Activated naive CD4-positive, alpha-beta T cell treated with anti-CD3 and anti-CD28 coated beads, Interleukin-2, amount 50 U/mL, for 16 hours (primary cell): ENCODE results near the gene STK32C.

Experiments used
- DNase-seq: peaks from one replicate; pipeline ENCODE4 v3.0.0-alpha.2; 2020

STK32C gene

DNA sequence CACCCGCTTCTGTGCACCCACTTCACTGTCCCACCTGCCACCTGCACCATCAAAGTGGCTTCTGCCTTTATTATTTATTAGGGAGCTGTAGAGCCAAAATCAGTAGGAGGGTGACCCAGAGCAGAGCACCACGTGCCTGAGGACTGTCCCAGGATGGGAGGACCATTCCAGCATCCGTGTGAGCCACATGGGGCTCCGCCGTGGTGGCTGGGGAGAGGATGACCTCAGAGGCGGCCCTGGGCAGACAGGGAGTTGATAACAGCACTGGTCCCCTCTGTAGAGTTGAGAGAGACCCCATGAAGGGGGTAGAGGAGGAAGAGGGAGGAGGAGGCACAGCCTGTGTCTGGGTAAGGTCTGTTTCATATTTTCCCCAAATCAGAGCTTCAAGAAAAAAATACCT is 129.7 kb downstream of the STK32C start:
- DNase-seq = no peak

DNA sequence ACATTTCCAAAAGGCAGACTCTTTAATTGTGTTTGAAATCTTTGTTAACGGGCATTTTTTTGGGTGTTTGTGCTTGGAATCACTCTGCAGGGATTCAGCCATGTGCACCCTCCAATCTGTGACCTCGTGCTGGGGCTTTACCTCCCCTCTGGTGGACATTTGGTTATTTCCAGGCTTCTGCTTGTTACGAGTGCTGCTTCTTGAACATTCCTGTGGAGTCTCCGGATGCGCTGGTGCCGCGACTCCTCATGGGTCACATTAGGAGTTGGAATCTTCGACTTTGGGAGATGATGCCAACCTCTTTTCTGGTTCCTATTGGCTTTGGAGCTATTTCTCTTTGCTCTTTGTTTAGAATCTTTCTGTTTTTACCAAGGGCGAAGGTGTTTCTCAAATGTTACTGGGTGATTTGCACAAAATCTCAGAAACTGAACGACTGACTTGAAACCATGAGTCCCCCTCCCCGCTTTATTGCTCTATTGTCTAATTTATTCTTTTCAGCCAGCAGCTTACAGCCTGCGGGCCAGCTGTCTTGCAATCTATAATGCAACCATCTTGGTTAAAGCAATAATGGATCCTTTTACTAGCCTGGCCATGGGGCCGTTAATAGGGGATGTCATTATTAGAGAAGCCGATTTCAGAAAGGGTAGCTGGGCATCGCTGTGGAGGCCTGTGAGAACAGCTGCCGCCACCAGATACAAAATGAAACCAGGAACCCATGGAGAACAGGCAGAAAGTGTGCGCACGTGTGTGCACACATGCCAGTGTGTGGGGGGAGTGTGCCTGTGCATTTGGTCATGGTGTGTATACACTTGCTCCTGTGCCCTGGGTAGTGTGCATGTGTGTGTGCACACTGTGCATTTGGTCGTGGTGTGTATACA is 130.9 kb downstream of the STK32C start:
- no peak for DNase-seq

DNA sequence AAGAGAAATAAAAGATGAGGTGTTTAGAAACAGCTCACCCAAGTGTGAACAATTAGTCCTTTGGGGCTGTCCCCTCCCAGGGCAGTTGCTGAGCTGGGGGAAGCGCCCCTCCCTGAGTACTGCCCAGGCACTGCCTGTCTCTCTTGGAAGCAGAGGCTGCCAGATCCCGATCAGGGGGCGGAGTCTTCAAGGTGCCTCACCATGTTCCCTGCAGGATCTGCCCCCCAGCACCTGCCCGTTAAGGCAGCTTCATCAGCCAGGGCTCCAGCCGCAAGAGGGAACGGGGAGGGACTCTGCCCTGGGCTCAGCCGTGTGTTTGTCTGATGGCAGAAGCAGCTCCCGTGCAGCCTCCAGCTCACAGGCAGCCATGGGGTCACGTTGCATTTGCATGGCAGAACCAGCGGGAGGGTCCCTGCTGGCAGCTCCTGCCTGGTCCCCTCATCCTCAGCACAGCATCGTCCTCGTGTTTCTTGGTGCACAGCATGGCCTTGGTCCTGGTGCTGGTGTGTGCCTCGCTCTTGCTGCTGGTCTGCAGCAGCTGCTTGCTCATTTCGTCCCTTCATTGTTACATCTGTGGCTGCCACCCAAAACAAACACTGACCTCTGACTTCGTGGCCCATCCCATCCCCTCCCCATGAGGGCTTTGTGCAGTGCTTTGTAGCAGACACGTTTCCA is 131.7 kb downstream of the STK32C start:
- no peak for DNase-seq

DNA sequence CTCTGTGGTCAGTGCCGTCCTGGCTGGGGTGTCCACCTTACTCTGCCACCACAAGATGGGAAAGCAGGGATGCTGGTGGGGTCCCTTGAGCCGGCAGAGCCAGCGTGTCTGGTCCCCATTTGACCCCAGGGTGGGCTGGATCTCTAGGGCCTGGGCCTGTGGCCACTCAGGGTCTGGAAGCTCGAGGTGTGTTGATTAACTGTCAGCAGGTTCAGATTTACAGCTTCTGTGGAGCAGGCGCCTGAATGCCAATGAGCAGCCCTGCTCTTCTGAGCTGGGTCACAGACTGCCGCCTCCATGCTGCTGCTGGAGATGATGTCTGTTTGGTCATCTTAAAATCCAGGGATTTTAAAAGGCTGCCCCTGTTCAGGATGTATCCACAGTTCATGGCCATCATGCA is 132.3 kb downstream of the STK32C start:
- DNase-seq = no peak

DNA sequence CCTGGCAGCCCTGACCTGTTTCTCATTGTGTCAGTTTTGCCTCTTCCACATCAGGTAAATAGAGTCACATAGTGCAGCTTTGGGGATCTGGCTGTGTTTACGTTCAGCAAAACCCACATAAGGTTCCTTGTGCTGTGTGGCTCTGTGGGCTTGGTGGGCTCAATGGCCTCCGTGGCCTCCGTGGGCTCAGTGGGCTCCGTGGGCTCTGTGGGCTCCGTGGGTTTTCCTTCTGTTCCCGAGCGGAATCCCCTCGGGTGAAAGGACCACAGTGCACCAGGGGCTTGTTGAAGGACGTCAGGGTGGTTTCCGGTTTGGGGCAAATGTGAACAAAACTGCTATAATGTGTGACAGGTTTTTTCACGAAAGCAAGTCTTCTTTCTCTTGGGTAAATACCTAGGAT is 133.5 kb downstream of the STK32C start:
- DNase-seq = no peak

DNA sequence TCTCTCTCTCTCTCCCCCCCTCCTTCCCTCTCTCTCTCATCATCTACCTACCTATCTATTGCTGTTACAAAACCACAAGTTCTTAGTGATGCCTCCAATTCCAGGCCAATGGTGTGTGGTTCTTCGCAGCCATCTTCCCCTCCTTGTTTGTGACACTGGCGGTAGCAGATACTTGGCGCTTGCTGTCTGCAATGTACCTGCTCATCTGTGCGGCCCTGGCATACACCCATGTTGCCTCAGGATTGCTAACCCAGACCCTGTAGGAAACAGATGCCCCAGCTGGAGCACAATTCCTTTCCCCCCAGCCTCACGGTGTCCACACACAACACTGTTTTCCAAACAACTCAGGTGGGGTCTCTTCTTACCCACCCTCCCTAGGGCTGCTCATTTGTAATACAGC is 134.6 kb downstream of the STK32C start:
- no peak for DNase-seq

DNA sequence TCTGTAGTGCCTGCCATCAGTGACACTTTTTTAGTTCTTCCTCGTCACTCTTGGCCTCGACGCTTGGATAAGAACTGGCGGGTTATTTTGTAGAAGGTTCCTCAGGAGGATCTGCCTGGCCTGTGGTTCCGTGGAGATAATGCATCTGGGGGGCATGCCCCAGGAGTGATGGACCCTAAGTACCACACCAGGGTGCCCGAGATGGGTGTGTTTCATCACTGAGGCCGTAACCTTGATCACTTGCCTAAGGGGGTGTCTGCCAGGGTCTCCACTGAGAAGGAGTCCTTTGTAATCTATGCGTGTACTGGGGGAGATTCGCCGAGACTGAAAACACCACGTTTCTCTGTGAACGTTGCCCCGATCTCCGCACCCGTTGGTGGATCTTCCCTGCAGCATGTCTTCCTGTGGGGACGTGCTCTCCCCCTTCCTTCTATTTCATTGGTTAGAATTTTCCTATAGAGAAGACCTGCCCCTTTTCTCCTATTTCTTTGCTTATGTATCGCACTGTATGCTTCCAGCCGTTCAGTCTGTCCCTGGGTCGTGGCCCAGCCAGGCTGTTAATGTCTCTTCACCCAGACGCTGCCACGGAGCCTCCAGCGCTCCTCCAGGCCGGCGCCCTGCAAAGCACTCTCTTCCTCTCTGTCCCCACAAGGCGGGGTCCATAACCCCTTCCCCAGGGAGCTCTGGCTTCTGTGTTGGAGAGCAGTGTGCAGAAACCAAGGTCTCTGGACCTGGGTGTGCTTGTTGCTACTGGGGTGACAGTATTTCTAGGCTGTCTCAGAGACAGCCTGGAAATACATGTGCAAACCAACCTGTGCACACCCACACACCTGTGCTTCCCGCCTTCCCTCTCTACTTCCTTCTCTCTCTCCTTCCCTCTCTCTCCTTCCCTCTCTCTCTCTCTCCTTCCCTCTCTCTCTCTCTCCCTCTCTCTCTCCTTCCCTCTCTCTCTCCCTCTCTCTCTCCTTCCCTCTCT is 135.4 kb downstream of the STK32C start:
- DNase-seq = no peak

DNA sequence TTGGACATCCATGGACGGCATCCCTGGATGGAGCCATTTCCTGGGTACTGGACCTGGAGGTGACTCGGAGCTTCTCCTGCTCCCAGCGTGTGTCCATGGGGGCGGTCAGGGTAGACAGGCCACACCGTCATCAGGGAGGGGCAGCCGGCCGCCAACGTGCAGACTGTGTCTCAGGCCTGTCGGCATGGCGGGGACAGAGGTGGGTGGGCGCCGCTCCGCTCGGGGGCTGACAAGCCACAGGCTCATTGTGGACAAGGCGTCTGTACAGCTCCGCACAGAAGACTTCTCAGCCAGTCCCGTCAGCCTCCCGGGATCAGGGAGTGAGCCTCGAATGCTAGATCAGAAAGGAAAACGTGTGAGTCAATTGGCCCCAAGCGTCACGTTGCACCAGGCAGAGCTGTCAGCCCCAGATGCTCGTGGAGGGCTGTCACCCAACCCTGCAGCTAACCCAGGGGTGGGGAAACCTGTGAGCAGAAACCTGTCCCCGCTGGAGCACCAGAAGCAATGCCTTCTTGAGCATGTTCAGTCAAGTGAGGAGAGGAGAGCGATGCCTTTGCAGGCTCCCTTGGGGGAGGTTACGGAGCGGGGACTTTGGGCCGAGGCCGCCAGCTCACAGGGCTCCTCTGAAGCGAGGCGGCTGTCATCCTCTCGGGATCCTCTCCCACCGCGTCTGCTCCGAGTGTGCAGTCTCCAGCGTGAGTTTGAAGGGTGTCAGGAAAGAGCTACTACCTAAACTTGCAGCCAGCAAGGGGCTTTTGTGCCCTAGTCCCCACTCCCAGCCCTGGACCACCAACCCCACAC is 137.0 kb downstream of the STK32C start:
- DNase-seq = no peak

DNA sequence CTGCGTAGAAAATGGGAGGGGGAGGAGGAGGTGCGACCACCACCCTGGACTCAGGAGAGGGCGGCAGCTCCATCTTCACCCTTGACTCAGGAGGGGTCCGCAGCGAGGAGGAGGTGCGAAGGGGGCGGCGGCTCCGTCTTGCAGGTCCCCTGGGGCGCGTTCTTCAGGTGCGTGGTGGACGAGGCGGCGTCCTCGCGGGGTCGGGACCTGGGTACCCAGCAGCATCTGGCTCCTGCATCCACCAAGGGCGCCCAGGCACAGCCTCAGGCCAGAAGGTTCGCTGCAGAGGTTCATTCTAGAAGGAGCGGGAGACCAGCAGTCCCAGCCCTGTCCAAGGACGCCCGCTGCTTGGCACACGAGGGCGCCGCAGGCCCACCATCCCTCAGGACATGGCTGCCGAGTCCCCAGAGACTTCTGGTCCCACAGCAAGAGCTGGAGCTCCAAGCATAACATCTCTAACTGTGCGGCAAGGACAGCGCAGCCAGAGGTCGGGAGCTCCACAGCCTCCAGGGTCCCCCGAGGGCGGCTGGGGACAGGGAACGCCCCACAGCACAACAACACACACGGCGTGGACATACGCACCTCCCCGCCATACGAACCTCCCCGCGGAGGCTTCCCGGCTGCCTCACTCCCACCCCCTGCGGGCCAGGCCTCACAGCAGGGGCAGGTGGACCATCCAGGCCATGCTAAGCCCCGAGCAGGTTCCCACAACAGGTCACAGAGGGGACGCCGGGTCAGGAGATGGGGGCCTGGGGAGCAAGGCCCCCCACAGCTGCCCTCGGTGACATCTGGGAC is 137.8 kb downstream of the STK32C start:
- no peak for DNase-seq

DNA sequence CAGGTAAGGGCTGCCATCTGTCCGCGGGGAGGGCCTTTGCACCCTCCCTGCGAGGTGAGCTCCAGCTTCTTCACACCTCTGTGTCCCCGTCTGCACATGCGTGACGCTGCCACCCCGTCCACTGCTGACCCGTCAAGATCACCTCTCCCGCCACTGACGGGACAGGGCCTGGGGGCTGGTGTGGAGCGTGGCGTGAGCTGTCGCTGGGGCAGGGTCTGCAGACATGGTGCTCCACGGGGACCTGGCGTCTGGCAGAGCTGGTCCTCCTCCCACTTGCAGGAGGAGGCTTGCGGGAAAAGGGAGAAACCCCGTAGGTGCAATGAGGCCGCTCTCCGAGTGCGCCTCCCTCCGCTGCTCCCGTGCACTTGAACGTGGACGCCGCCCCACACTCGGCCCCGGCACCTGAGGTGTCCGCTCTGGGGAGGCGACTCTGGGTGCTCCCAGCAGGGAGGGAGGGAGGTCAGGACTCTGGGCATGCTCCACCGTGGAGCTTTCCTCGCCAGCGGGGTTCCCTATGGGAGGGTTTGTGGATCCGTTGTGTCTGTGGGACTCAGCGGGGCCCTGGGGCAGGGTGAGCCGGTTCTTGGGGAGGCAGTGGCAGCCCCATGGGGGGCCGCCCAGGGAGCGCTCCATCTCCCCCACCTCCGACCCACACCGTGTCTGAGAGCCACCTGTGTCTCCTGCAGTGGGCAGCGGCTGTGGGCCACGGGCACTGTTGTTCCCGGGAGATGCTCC is 138.6 kb downstream of the STK32C start:
- no peak for DNase-seq

DNA sequence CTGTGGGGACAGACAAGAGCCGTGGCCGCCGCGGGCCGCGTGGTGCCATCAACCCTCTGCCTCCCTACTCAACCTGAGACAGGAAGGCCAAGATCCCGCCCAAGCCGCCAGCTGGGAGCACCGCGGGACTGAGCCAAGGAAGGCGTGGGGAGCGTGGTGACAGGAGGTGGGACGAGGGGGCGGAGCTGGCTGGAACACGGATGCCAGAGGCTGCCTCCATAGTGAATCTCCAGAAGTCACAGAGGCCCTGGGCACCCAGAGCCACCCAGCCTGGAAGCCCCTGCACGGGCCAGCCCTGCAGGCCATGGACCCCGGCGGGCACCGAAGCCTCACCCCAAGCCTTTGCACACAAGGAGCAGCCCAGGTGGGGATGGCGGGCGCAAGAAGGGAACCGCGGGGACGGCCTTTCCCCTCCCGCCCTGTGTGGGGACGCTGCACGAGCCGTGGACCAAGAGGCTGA is 139.1 kb downstream of the STK32C start:
- DNase-seq = no peak

DNA sequence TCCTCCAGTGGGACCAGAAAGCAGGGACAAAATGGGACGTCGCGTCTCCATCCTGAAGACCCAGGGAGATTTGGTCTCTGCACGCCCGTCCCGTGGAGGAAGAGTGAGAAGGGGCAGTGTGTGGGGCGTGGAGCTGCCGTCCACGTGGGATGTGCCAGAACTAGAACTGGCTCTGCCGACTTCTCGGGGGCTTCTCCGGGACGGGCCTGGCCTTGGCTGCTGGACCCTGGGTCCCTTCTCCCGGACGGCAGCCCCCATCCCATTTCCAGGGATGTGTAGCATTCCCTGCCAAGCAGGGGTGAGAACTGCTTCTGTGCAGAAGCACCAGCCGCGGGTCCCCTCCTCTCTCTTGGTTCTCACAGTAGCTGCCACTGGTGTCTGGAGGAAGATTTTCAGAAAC is 139.8 kb downstream of the STK32C start:
- DNase-seq = no peak

DNA sequence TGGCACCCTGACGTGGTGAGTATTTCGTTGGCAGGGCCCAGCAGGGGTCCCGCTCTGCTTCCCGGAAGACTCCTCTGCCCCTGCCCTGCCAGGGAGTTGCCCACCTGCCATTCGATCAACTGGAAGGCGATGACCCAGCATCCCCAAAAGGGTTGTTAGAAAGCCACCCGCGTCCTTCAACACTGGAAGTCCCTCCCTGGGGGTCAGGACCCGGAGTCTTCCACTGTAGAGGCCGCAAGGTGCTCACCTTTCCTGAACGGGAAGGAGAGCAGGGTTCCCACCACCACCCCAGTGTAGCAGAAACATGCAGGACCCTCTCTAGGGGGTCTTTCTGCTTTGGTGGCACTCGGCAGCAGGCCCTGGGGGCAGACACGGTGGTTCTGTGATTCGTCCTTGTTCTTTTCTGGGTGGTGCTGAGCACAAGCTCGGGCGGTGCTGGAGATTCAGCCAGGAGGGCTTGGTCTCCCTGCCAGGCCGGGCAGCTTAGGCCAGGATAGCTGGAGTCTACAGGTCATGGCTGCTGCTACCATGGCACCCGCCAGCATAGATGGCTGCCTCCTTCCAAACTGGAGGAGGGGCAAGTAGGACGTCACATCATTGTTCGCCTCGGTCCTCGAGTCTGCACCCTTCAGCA is 140.6 kb downstream of the STK32C start:
- DNase-seq = no peak

DNA sequence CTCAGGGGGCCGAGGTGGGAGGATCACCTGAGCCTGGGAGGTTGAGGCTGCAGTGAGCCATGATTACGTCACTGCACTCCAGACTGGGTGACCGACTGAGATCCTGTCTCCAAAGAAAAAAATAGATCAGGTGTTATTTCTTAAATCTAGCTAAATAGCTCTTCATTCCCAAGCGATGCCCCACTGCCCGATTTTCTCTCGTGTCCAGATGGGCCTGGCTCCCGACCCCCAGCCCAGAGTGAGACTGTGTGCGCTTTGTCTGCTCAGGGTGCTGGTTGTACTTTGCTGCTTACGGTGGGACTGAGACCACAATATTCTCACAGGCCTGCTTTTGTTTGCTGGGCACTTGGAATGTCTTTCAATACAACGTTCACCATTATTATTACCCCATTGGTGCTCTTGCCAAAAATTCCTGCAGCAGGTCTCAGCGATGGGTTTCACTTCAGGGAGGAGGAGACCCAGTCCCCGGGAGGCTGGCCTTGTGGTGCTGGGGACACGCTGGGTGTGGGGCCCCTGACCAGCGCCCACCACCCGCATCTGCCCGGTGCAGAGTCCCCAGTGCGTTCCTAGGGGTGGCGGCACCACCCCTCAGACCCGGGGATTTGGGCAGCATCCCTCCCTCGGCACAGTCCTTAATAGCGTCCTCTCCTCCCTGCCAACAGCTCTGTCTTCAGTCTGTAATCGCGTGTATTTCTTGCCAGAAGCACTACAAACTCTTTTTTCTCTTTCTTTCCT is 141.4 kb downstream of the STK32C start:
- DNase-seq = no peak

DNA sequence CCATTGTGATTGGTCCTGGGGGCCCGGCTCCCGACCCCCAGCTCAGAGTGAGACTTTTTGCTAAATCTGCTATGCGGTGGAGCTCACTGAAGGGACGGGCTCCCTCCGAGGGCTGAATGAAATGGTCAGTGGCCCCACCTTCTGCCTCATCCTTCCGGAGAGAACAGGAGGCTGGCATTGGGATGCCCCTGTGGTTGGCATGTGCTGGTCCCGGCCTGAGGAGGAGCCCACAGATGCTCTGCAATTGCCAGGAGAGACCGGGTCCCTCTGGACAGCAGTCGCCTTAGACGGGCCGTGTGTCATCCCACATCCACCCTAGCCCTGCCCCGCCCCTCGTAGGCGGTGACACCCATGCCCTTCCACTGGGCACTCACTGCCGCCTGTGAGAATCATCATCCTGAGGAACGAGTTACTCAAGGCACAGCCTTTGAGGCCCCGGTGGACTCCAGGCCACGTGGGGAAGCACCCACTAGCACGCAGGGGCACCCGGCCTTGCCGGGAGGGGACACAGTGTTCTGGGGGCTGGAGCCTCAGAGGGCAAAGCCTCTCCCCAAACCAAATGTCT is 142.3 kb downstream of the STK32C start:
- DNase-seq = no peak

DNA sequence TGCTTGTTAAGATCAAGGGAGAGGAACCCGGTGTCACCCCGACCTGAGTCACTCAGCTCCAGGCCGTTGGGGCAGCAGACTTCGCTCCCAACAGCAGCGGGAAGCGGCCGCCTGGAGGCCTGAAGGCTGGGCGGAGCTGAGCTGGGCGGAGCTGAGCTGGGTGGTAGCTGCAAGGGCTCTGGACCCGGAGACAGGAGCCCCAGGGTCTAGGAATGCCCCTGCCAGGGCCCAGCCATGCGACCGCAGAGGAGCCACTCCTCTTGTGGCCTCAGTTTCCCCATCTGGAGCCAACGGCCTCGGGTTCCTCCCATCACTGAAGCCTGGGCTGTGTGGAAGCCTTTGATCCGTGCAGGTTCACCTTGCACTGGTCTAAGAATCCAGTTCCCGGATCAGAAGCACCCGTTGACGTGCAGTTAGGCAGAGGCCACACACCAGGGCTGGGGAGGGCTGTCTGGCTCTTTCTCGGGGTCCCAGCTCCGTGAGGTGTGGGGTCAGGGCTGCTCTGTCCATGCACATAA is 142.9 kb downstream of the STK32C start:
- DNase-seq = no peak

DNA sequence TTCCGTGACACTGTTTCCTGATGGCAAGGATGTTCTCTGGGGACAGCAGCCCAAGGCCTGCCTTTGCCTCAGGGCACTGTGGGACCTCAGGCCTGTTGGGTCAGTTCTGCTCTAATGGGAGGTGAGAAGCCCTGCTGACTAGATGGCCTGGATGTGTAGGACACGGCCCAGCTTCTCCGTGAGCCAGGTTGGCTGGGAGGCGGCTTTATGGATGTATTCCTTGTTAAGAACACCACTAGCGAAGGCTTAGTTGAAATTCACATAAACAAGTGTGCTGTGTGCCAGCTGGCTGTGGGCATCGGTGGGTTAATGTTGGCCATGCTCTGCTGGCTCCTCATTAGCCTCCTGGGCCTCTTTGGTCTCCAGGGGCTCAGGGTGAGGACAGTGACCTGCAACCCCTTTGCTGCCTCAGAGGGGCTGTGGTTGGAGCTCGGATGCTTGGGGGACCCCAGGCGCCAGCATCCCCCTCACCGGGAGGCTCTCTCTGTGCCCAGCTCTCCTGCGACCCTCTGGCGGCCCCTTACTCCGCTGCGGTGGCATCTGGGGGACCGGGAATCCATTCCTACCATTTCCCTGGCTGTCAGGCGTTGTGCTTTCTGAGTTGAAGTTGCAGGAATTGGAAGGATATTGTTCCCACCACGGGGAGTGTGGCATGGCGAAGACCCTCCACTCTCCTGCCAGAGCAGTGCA is 143.8 kb downstream of the STK32C start:
- peak; percentile 6 for DNase-seq

DNA sequence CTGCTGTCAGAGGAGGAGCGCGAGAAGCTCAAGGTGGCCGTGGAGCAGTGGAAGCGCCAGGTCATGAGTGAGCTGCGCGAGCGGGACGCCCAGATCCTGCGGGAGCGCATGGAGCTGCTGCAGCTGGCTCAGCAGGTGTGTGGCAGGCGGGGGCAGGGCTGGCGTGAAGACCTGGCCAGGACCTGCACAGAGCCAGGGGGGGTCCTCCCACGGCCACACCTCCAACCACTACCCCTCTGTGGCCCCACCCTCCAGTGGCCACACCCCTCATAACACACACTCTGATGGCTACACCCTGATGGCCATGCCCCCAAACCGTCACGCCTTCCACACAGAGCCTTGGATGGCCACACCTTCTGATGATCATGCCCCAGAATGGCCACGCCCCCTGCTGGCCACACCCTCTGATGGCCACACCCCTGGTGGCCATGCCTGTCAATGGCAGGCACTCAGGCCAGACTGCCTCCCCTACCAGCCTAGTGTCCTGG is 144.4 kb downstream of the STK32C start:
- DNase-seq = peak; percentile 44
